C4-2B (cell line): ENCODE measurements around the gene ZNF48.
A peak's percentile ranks its signal among the peaks of the same experiment; 100 is the strongest.

ENCODE experiments used
- H3K27ac ChIP-seq: fragments of 450-650 bp; 2 replicates; pipeline ENCODE4 v1.5.1; 2017
- CTCF ChIP-seq: fragments of 450-650 bp; conservative IDR thresholded peaks from 2 replicates; pipeline ENCODE4 v1.5.1; 2017; ENCODE audit warnings: mild to moderate bottlenecking
- ZFX ChIP-seq: fragments of 450-650 bp; IDR thresholded peaks from 2 replicates; pipeline ENCODE4 v1.6.1; 2017

Gene ZNF48

GRCh38 chr16:30375864-30376263, 19.4 kb upstream of the ZNF48 start:
- TF ChIP-seq CTCF (no peak), ZFX (no peak)

GRCh38 chr16:30376461-30376902, 18.7 kb upstream of the ZNF48 start:
- peak overlapping the region; percentile 85; the same call in 1 of the 2 replicates for H3K27ac ChIP-seq
- no peak for TF ChIP-seq ZFX
- TF ChIP-seq CTCF, result no peak

More at GRCh38 chr16:30375864-30376263, 19.4 kb upstream of the ZNF48 start:
- H3K27ac ChIP-seq, result no peak overlapping the region

GRCh38 chr16:30377050-30377811, 18.0 kb upstream of the ZNF48 start:
- H3K27ac ChIP-seq, result peak overlapping the region; percentile 85
- TF ChIP-seq CTCF, result no peak
- TF ChIP-seq ZFX, result no peak

- TF ChIP-seq ZFX (peak; percentile 65), CTCF (no peak)
Measured at GRCh38 chr16:30377812-30378235, 17.4 kb upstream of the ZNF48 start.

GRCh38 chr16:30378236-30379157, 16.7 kb upstream of the ZNF48 start:
- TF ChIP-seq ZFX, result peak; percentile 54; the same call in 1 of the 2 replicates
- no peak; the same call in 1 of the 2 replicates for TF ChIP-seq CTCF
- H3K27ac ChIP-seq, result peak overlapping the region; percentile 85

More at GRCh38 chr16:30377812-30378235, 17.4 kb upstream of the ZNF48 start:
- H3K27ac ChIP-seq, result peak overlapping the region; percentile 85

- no peak for TF ChIP-seq ZFX
- no peak for TF ChIP-seq CTCF
- peak overlapping the region; percentile 85 for H3K27ac ChIP-seq
Measured at GRCh38 chr16:30379158-30379783, 15.9 kb upstream of the ZNF48 start.
